CD4-positive, alpha-beta memory T cell (primary cell): Measurements from ENCODE around the gene PLEKHJ1. TPM values are rescaled to one million over a fixed set of nuclear protein-coding genes. Genes with fewer than 3 reads are reported as not detected.

Source experiments
- CTCF ChIA-PET: fragments of 350-600 bp; sonication (Branson Sonifier 250); formaldehyde crosslinking; loops from one replicate; lab custom pipeline; 2021; ENCODE audit warnings: inconsistent platforms; ENCODE audit not compliant: partially characterized antibody; lab: Charles Lee
- POLR2A ChIA-PET: fragments of 350-600 bp; sonication (Branson Sonifier 250); formaldehyde crosslinking; loops from one replicate; lab custom pipeline; 2021; ENCODE audit not compliant: partially characterized antibody; lab: Charles Lee
- DNase-seq, 5 donors: peaks; one replicate each; pipeline versions ENCODE4 v3.0.0 to v3.0.0-alpha.2; 2020 to 2022; ENCODE audit warnings: mixed read lengths in 1 of 5
- H3K27ac ChIP-seq: one replicate; pipeline ENCODE4 v1.7.0; 2013; ENCODE audit warnings: low read depth, low read length
- H3K27me3 ChIP-seq: 2 replicates; pipeline ENCODE4 v1.7.0; 2013; ENCODE audit warnings: mild to moderate bottlenecking, low read length, moderate library complexity; ENCODE audit not compliant: insufficient read depth
- H3K36me3 ChIP-seq: 2 replicates; pipeline ENCODE4 v1.7.0; 2013; ENCODE audit warnings: mild to moderate bottlenecking, low read length, moderate library complexity; ENCODE audit not compliant: insufficient read depth
- H3K4me1 ChIP-seq: 2 replicates; pipeline ENCODE4 v1.7.0; 2013; ENCODE audit warnings: mild to moderate bottlenecking, low read length, moderate library complexity; ENCODE audit not compliant: insufficient read depth
- H3K4me3 ChIP-seq, 2 donors: one replicate each; pipeline ENCODE4 v1.7.0; 2013; ENCODE audit warnings: low read length in 2 of 2, mild to moderate bottlenecking in 1 of 2
- H3K9me3 ChIP-seq, 2 donors: one replicate each; pipeline ENCODE4 v1.7.0; 2013; ENCODE audit warnings: low read length in 2 of 2, control low read depth in 1 of 2; ENCODE audit not compliant: control insufficient read depth in 1 of 2
- H3K27ac Mint-ChIP-seq, 7 donors: one replicate each; pipeline ENCODE4 v1.8.0; 2020 to 2021; ENCODE audit warnings: mixed read lengths in 7 of 7, mild to moderate bottlenecking in 6 of 7, inconsistent platforms in 3 of 7, moderate library complexity in 3 of 7
- H3K27me3 Mint-ChIP-seq, 2 donors: one replicate each; pipeline ENCODE4 v1.8.0; 2020 to 2021; ENCODE audit warnings: mixed read lengths in 2 of 2
- H3K36me3 Mint-ChIP-seq, 2 donors: one replicate each; pipeline ENCODE4 v1.8.0; 2020 to 2021; ENCODE audit warnings: mixed read lengths in 2 of 2, inconsistent platforms in 1 of 2, mild to moderate bottlenecking in 1 of 2
- H3K4me1 Mint-ChIP-seq, 4 donors: one replicate each; pipeline ENCODE4 v1.8.0; 2020 to 2021; ENCODE audit warnings: mixed read lengths in 4 of 4, mild to moderate bottlenecking in 1 of 4
- H3K4me3 Mint-ChIP-seq, 8 donors: one replicate each; pipeline ENCODE4 v1.8.0; 2020 to 2021; ENCODE audit warnings: mixed read lengths in 8 of 8, mild to moderate bottlenecking in 7 of 8, moderate library complexity in 6 of 8, inconsistent platforms in 3 of 8
- H3K9me3 Mint-ChIP-seq, 8 donors: one replicate each; pipeline ENCODE4 v1.8.0; 2020 to 2021; ENCODE audit warnings: mixed read lengths in 8 of 8, mild to moderate bottlenecking in 5 of 8, inconsistent platforms in 3 of 8, moderate library complexity in 1 of 8
- intact Hi-C: fragments of 100-400 bp; cut with micrococcal nuclease; formaldehyde crosslinking; loops from one replicate; pipeline ENCODE4 v1.15.1; 2023
- polyA plus RNA-seq, 2 donors: library from polyadenylated mRNA; unstranded; fragments of 300-500 nt; fragmentation: Illumina TruSeq; gene quantifications; one replicate each; pipeline ENCODE4 v1.2.3, GENCODE V29; 2021
- total RNA-seq, 2 experiments: library from RNA; stranded (reverse); gene quantifications; one replicate each; pipeline ENCODE4 v1.2.3, GENCODE V29; 2021

Gene PLEKHJ1
- total and polyA plus RNA-seq, 4 experiments from 2014 or later, result 64.9 to 119 (median 85.2) TPM

GRCh38 chr19:2232286-2233151 lies 3.6 kb downstream of the PLEKHJ1 start:
- CTCF ChIA-PET, result interaction anchor here (2.6 to 4.2 kb wide), 2 partner anchors 40 to 160 kb away, joined by 12 to 41 read pairs; no protein-coding TSS in a partner anchor
- intact Hi-C loops, result no loop called here
- H3K4me3 Mint-ChIP-seq, result peak overlapping the region in 3 of 8 donors; percentile 7 to 23 (median 13)
- H3K4me3 ChIP-seq, result no peak overlapping the region
- H3K27me3 Mint-ChIP-seq, result peaks cover 2 to 5% of the 10 kb centered on the region in 2 donors
- H3K4me1 ChIP-seq, result peaks cover 22% of the 10 kb centered on the region
- peaks cover 6% of the 10 kb centered on the region for H3K36me3 ChIP-seq
- peak overlapping the region in 4 of 7 donors; percentile 6 to 74 (median 54) for H3K27ac Mint-ChIP-seq
- DNase-seq, result no peak
- POLR2A ChIA-PET, result interaction anchor here (0.9 to 9.2 kb wide), 4 partner anchors 11 to 57 kb away, joined by 3 to 251 read pairs (median 4); no protein-coding TSS in a partner anchor
- H3K27ac ChIP-seq, result no peak overlapping the region
- peaks cover 10 to 30% (median 20%) of the 10 kb centered on the region in 4 donors for H3K4me1 Mint-ChIP-seq
- H3K27me3 ChIP-seq, result no peaks in the 10 kb centered on the region
- no peaks in the 10 kb centered on the region for H3K9me3 ChIP-seq
- peaks cover 3 to 40% of the 10 kb centered on the region in 2 donors for H3K36me3 Mint-ChIP-seq
- peaks cover 0 to 5% (median 0%) of the 10 kb centered on the region in 8 donors for H3K9me3 Mint-ChIP-seq

GRCh38 chr19:2231621-2232221 lies 4.4 kb downstream of the PLEKHJ1 start:
- H3K36me3 Mint-ChIP-seq, result peaks cover 3 to 38% of the 10 kb centered on the region in 2 donors
- peaks cover 9 to 26% (median 17%) of the 10 kb centered on the region in 4 donors for H3K4me1 Mint-ChIP-seq
- Histone ChIP-seq H3K27ac (no peak overlapping the region), H3K36me3 (peaks cover 6% of the 10 kb centered on the region), H3K4me3 (no peak overlapping the region), H3K27me3 (no peaks in the 10 kb centered on the region), H3K4me1 (peaks cover 18% of the 10 kb centered on the region), H3K9me3 (no peaks in the 10 kb centered on the region)
- H3K4me3 Mint-ChIP-seq, result no peak overlapping the region
- ChIA-PET CTCF (interaction anchor here (2.6 kb wide), 1 partner anchor 161 kb away, joined by 12 read pairs; no protein-coding TSS in a partner anchor), POLR2A (interaction anchor here (0.9 kb wide), 1 partner anchor 58 kb away, joined by 3 read pairs; no protein-coding TSS in a partner anchor)
- peaks cover 2 to 5% of the 10 kb centered on the region in 2 donors for H3K27me3 Mint-ChIP-seq
- intact Hi-C loops, result no loop called here
- DNase-seq, result no peak
- peak overlapping the region in 1 of 7 donors; percentile 29 for H3K27ac Mint-ChIP-seq
- peaks cover 0 to 5% (median 0%) of the 10 kb centered on the region in 8 donors for H3K9me3 Mint-ChIP-seq

DNA sequence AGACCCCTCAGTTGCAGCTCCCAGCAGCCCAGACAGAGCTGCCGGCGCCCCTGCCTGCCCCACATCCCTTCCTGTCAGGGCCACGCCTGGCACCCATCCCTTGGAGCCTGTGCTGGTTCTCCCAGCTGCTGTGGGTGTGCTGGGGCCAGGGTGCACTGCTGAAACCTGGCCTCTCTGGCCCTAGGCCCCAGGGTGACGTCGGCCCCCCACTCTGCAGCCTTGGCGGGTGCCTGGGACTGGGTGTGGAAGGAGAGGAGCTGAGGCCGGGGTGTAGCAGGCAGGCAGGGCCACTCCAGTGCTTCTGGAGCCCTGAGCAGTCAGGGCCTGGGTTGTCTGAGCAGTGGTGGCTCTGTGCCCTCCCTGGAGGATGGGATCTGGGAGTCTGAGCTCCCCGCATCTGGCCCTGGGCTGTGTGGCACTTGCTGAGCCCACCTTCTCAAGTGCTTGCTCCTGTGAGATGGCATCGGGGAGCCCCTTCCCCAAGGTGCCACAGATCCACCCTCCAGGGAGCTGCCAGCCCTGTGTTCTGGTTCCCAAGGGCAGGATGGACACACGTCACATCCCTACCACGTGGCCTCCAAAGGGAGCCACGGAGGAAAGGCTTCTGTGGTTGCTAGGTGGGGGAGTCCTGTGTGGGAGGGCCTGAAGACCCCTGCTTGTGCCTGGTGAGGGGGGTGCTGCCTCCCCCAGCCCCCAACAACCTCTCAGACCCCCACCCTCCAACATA lies 5.2 kb downstream of the PLEKHJ1 start:
- no peaks in the 10 kb centered on the region for H3K27me3 Mint-ChIP-seq
- intact Hi-C loops, result no loop called here
- no peak overlapping the region for H3K4me3 ChIP-seq
- ChIA-PET POLR2A (interaction anchor here (0.6 to 1.0 kb wide), 3 partner anchors 18 to 381 kb away, joined by 3 to 4 read pairs (median 4); no protein-coding TSS in a partner anchor), CTCF (interaction anchor here (0.6 kb wide), 1 partner anchor 23 kb away, joined by 3 read pairs; no protein-coding TSS in a partner anchor)
- no peaks in the 10 kb centered on the region for H3K9me3 ChIP-seq
- peak overlapping the region in 2 of 7 donors; percentile 29 to 44 for H3K27ac Mint-ChIP-seq
- H3K4me1 ChIP-seq, result peaks cover 18% of the 10 kb centered on the region
- H3K9me3 Mint-ChIP-seq, result no peaks in the 10 kb centered on the region
- H3K4me3 Mint-ChIP-seq, result no peak overlapping the region
- peaks cover 7% of the 10 kb centered on the region for H3K36me3 ChIP-seq
- DNase-seq, result no peak
- H3K27ac ChIP-seq, result no peak overlapping the region
- no peaks in the 10 kb centered on the region for H3K27me3 ChIP-seq
- H3K4me1 Mint-ChIP-seq, result peaks cover 7 to 23% (median 11%) of the 10 kb centered on the region in 4 donors
- H3K36me3 Mint-ChIP-seq, result peaks cover 3 to 33% of the 10 kb centered on the region in 2 donors

DNA sequence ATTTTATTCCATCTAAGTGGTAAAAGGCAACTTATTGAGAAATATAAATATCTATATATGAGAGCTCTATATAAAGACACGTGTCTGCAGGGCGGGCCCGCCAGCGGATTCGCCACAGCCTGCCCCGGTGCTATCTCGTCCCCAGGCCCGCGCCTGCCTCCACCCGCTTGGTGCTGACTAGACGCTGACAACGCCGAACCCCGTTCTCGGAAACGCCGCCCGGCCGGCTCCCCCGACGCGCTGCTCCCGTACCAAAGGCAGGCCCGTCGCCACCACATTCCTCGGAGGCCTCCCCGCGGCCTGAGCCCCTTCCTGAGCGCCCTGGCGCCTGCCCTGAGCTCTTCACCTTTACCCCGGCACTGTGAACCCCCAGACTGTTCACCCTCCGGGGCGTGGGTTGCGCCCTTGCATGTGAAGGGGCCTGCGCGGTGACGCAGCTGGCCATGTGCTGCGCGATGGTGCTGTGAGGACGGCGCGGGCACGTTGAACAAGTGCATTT lies 6.0 kb downstream of the PLEKHJ1 start:
- Histone ChIP-seq H3K27me3 (no peaks in the 10 kb centered on the region), H3K27ac (no peak overlapping the region), H3K4me1 (peaks cover 14% of the 10 kb centered on the region), H3K9me3 (no peaks in the 10 kb centered on the region), H3K36me3 (peaks cover 13% of the 10 kb centered on the region), H3K4me3 (no peak overlapping the region)
- peaks cover 5 to 18% (median 8%) of the 10 kb centered on the region in 4 donors for H3K4me1 Mint-ChIP-seq
- H3K4me3 Mint-ChIP-seq, result no peak overlapping the region
- peaks cover 3 to 36% of the 10 kb centered on the region in 2 donors for H3K36me3 Mint-ChIP-seq
- H3K27ac Mint-ChIP-seq, result peak overlapping the region in 4 of 7 donors; percentile 41 to 78 (median 43)
- DNase-seq, result no peak
- intact Hi-C loops, result no loop called here
- ChIA-PET POLR2A (interaction anchor here (0.6 to 1.0 kb wide), 2 partner anchors 17 to 193 kb away, joined by 4 to 5 read pairs; no protein-coding TSS in a partner anchor), CTCF (no interaction called here)
- no peaks in the 10 kb centered on the region for H3K9me3 Mint-ChIP-seq
- no peaks in the 10 kb centered on the region for H3K27me3 Mint-ChIP-seq

DNA sequence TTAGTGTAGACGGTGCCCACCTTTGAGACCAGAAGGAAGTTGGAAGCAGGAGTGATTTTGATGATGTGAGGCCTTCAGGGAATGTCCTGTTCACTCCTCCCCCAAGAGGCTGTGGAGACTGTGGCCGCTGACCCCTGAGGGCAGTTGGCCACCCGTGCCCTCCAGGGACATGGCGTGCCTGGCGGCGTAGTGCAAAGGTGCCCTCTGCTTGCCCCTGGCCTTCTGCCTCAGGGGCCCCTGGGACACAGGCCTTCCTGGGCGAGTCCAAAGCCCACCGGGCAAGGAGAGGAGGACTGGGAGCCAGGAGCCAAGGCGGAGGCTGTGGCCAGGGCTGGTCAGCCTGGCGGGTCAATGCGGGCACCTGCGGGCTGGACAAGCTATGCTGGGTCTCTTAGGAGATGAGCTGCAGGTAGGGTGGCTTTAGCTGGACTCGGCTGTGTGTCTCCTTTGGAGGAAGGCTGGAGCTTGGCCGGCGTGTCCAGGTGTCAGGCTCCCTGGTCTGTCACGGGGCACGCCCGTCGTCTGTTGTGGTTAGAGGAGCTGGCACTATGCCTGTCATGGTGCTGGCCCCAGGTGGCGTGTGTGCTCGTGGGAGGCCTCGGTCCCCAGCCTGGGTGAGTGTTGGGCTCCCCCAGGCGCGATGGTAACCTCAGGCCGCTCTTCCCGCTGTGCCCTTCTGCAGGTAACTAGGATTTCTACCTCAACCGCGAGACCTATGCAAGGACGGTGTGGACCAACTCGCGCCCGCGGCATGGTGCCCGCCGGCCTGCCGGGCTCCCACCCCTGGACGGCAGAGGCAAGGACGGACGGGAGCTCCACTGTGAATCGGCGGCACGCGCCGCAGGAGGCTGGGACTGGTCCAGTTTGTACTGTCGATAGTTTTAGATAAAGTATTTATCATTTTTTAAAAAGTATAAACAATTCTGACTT lies 6.8 kb downstream of the PLEKHJ1 start:
- ChIA-PET POLR2A (interaction anchor here (0.6 kb wide), 1 partner anchor 194 kb away, joined by 5 read pairs; no protein-coding TSS in a partner anchor), CTCF (no interaction called here)
- Mint-ChIP-seq H3K27ac (peak overlapping the region in 2 of 7 donors; percentile 55 to 81), H3K9me3 (no peaks in the 10 kb centered on the region), H3K27me3 (no peaks in the 10 kb centered on the region), H3K4me3 (no peak overlapping the region), H3K36me3 (peaks cover 7 to 40% of the 10 kb centered on the region in 2 donors), H3K4me1 (peaks cover 2 to 11% (median 3%) of the 10 kb centered on the region in 4 donors)
- peaks cover 20% of the 10 kb centered on the region for H3K36me3 ChIP-seq
- peaks cover 7% of the 10 kb centered on the region for H3K4me1 ChIP-seq
- H3K27me3 ChIP-seq, result no peaks in the 10 kb centered on the region
- no peak for DNase-seq
- intact Hi-C loops, result no loop called here
- H3K9me3 ChIP-seq, result no peaks in the 10 kb centered on the region
- H3K27ac ChIP-seq, result no peak overlapping the region
- no peak overlapping the region for H3K4me3 ChIP-seq
